Cardiac ventricle fibroblast (primary cell): ENCODE measurements around the gene MUC4. TPM values are rescaled to one million over a fixed set of nuclear protein-coding genes. Genes with fewer than 3 reads are reported as not detected.

Experiments
- total RNA-seq: library from RNA; depleted of rRNA; stranded (reverse); fragments of >200 nt; gene quantifications from 2 replicates; pipeline ENCODE4 v1.2.3, GENCODE V29; 2015

MUC4 gene
- not detected in 2 replicates for total RNA-seq

GRCh38 chr3:195811756-195812155 is at the start of gene MUC4:
MUC4 (minus strand) TSS chr3:195811929; CDS start chr3:195811817, 112 bp downstream.

GRCh38 chr3:195720831-195721506 is 90.8 kb downstream of the MUC4 start, which contains the start of gene MUC20:
MUC20 (plus strand) TSS chr3:195720978; CDS start chr3:195721008, 30 bp downstream.

Other genes with a start within 250 kb of the MUC4 start
- gene APOD, start 228.0 kb downstream of the MUC4 start, total RNA-seq, result 67.7 and 93.3 TPM in 2 replicates
- gene MUC20, start 91.0 kb downstream of the MUC4 start, total RNA-seq, result 0.69 and 3.7 TPM in 2 replicates
- gene TNK2, start 96.6 kb upstream of the MUC4 start, total RNA-seq, result 6.6 and 8.3 TPM in 2 replicates